HuH-7 (cell line): ENCODE results near the gene COMMD6.

Experiments used
- DNase-seq: peaks from one replicate; pipeline ENCODE4 v3.0.0; 2011; ENCODE audit warnings: low spot score

COMMD6 gene

DNA sequence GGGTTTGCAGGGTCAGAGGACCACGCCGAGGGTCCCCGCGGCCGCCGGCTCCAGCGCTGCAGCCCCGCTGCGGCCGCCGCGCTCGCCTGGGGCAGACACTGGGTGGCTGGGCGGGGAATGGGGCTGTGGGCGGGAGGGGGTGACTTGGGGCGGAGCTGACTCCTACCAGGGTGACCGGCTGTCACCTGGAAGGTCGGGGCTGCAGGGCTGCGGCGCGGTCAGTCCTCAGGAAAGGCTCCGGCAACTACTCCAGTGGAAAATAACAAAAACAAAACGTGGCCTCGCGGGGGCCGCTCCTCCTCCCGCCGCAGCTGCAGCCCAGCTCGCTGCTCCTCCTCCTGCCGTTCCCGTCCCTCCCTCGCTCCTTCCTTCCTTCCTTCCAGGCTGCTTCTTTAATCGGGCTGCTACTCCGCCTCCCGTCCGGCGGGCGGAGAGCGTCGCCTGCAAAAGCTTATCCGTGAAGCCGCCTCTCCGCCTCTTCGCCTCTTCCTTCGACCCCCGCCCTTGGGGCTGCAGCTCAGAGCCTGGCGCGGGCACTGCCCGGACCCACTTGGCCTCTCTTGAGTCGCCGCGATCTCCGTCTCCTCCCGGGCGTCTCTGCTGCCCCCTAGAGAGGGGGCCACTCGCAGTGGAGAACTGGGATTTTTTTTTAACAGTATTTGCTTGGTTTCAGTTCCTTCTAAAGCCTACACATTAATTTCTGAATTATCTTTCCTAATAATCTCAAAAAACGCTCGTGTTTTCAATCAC, 55.4 kb downstream of the COMMD6 start, which contains the start of gene TBC1D4:
TSS of gene TBC1D4 (minus strand) at position 100 of the 750 bp plus-strand sequence. CDS start 402 bp downstream, outside the sequence.
- peak; percentile 82 for DNase-seq

DNA sequence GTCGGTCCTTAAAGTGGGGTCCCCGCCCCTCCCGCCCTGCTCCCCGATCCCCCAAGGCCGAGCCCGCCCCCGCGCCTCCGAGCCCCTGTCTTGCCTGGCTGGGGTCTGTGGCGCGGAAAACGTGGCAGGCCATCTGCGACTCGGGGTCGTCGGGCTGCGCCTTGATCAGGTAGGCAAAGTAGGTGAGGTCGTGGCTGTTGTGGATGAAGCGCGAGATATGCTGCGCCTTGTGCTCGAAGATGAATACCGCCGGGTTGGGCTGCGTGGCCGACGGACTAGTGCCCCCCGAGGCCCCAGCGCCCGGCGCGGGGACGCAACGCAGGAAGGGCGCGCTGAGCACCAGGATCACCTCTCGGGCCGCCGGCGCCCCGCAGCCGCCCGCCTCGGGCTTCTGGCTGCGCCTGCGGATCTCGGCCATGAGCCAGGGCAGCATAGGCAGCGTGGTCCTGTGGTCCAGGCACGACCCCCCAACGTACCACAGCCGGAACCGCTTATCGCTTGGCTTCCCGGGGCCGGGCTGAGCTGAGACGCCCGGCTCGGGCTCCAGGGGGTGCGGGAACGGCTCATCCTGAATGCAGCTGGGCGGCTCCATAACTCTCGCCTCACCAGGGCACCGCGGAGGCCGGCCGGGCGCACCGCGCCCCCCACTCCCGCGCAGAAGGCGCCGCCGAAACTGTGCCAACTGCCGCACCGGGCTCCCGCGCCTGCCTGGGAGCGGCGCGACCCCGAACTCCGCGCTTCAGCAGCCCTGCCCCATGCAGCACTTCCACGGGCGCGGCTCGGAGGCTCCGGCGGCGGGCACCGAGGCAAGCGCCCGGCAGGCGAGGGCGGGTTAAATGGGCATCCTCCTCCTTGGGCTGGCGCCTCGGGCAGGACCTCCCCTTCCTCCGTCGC, 56.2 kb downstream of the COMMD6 start:
- DNase-seq, result no peak

GRCh38 chr13:75480671-75481175, 56.9 kb downstream of the COMMD6 start:
- no peak for DNase-seq

DNA sequence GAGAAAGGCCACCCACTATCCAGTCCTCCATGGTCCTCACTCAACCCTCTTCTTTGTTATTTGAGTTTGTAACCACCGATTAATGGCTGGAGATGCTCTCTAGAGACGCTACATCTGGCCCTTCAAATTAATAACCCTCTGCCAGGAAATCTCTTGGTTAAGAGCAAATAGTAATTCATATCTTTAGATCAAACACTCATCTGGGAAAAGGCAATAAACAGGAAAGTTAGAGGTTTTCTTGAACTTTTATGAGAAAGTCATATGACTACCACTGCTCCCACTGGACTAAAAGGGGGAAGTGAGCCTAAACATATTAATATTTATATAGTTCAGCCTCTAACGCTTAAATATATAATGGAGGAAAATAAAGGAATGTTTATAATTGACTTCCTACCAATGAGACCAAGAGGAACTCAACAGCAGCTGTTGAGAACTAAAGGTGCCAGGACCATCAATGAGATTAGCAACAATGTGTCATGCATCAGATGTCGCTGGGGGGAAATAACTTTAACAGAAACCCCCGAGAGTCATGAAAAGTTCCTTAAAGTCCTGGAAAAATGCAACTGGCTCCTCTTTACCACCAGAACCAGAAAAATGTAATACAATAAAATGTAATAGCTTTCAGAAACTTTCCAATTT, 58.4 kb downstream of the COMMD6 start:
- no peak for DNase-seq

DNA sequence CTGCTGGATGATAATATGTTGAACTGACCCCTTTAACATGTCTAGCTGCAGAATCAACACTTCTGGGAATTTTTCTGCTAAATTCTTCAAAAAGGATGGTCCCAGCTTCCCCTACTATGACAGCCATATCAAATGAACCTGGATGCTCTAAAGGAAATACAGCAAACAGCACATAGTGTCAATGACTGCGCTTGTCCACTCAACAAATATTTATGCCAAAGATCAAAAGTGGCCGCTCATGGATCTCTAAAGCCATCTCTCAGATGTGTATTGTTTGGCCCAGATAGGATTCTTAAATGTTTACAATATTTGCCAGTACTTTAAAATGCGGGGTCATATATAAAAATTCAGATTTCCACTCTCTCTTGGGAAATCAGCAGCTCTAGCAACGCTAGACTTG, 59.0 kb downstream of the COMMD6 start:
- DNase-seq, result no peak
